Coronary artery (tissue), 2 donors: ENCODE measurements around the gene ABCG1.

Experiments
- DNase-seq: peaks from one replicate; pipeline ENCODE4 v3.0.0-alpha.2; 2017; ENCODE audit warnings: low spot score
- H3K27ac ChIP-seq, 2 donors: fragments of 200-600 bp; sonication (generic); one replicate each; pipeline ENCODE4 v1.5.1; 2016 to 2019
- H3K4me3 ChIP-seq: fragments of 200-600 bp; sonication (generic); 2 replicates; pipeline ENCODE4 v1.5.1; 2016; ENCODE audit warnings: mild to moderate bottlenecking, moderate library complexity
- CTCF ChIP-seq: fragments of 200-600 bp; sonication (generic); IDR thresholded peaks from one replicate; pipeline ENCODE4 v1.5.1; 2019; ENCODE audit warnings: antibody characterized with exemption

ABCG1 gene

DNA sequence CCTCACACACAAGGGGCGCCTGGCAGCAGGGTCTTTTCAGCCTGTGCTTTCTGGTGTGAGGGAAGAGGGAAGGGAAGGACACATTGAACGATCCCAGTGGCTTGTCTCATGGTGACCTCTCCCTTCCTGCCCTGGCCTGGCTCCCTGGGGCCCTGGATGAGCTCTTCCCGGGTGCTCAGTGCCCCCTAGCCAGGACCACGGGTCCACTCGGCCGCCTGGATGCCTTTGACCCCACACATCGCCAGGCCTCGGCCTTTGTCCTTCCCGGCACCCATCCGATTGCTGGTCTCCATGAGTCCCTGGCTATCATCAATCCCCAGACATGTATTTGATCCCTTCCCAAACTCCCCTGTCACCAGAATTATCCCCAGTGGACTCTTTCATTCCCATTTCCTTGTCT, 102.3 kb downstream of the ABCG1 start:
- Histone ChIP-seq H3K4me3 (no peak overlapping the region), H3K27ac (no peak overlapping the region)
- TF ChIP-seq CTCF, result no peak
- DNase-seq, result peak; percentile 54

GRCh38 chr21:42321845-42322244, 102.9 kb downstream of the ABCG1 start:
- no peak overlapping the region for H3K27ac ChIP-seq
- DNase-seq, result peak; percentile 45
- H3K4me3 ChIP-seq, result no peak overlapping the region
- TF ChIP-seq CTCF, result no peak

DNA sequence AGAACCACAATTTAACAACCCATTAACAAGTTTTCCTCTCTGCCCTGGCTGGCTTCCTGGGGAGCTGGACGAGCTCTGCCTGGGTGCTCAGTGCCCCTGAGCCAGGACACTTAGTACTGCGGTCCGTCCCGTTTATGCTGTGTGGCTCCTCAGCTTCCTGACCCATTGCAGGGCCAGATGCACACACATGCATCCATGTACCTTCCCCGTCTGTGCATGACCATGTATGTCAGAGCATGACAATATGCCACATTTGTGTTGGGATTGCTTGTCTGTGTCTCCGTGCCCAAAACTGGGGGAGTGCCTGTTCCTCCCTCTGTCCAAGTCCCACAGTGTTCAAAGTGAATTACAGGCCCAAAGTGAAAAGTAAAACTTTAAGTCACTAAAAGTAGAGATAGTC, 106.0 kb downstream of the ABCG1 start:
- DNase-seq, result peak; percentile 31
- TF ChIP-seq CTCF, result no peak
- Histone ChIP-seq H3K4me3 (no peak overlapping the region), H3K27ac (no peak overlapping the region)

DNA sequence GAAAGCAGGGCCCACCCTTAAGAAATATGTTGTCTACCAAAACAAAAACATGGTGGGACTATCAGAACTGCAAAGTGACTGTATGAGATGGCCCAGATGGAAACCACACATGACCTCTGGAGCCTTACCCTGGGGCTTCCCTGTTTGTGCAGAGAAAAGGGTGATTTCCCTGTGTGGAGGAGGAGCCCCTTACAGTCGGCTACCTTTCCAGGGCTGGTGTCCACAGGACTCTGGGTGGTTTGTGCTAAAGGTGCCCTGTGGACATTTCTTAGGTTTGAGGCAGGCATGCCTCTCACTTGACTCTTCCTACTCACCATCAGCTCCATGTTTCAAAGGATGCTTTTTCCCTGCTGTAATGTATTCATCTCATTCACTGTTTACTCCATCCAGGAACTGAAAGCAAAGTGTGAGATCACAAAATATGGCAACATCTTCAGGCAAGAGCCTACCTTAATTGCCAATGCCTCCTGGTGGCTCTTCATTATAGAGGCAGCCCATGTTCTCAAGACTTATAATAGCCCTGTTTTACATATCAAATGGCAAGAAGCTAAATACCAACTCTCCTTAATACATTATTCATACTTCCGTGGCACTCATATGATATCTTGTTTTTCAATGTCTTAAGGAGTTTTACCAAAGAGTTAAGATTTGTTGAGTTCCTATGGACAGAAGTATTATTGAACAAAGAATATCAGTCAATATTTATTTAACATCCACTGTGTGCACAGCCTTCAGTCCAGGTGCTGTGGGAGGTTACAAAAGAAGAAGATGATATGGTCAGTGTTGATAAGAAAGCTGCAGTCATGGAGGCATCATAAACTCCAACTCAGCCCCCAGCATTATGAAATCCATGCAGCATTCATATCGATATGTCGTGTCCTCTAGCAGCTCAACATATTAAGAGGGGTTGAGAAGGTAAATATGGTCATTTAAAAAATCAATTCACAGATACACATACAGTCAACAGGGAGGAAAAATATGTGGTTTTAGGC, 111.7 kb downstream of the ABCG1 start:
- Histone ChIP-seq H3K4me3 (no peak overlapping the region), H3K27ac (no peak overlapping the region)
- no peak for TF ChIP-seq CTCF
- peak; percentile 19 for DNase-seq

- no peak overlapping the region for H3K27ac ChIP-seq
- H3K4me3 ChIP-seq, result no peak overlapping the region
- no peak for TF ChIP-seq CTCF
- no peak for DNase-seq
Measured at GRCh38 chr21:42331660-42332059, 112.7 kb downstream of the ABCG1 start.

- H3K27ac ChIP-seq, result no peak overlapping the region
- no peak for TF ChIP-seq CTCF
- peak; percentile 29 for DNase-seq
- H3K4me3 ChIP-seq, result no peak overlapping the region
Measured at GRCh38 chr21:42332557-42333317, 113.8 kb downstream of the ABCG1 start.
